Esophagus squamous epithelium (tissue), 5 donors: ENCODE data around the gene RARB. TPM values are rescaled to one million over a fixed set of nuclear protein-coding genes. Genes with fewer than 3 reads are reported as not detected.

Source experiments
- DNase-seq: peaks from one replicate; lab custom pipeline; 2025; lab: John Stamatoyannopoulos, UW
- H3K27ac ChIP-seq, 4 donors: fragments of 200-600 bp; sonication (generic); one replicate each; pipeline ENCODE4 v1.5.1; 2016 to 2019; ENCODE audit warnings: mild to moderate bottlenecking in 1 of 4
- H3K27me3 ChIP-seq, 4 donors: fragments of 200-600 bp; sonication (generic); 1 replicate in 3 of 4; 2 replicates in 1 of 4; pipeline versions ENCODE4 v1.5.1 to v1.6.0; 2017 to 2021; ENCODE audit warnings: antibody characterized with exemption in 1 of 4
- H3K36me3 ChIP-seq, 3 donors: fragments of 200-600 bp; sonication (generic); one replicate each; pipeline ENCODE4 v1.5.1; 2016 to 2019
- H3K4me1 ChIP-seq, 3 donors: fragments of 200-600 bp; sonication (generic); one replicate each; pipeline ENCODE4 v1.5.1; 2017 to 2019
- H3K4me3 ChIP-seq, 4 donors: fragments of 200-600 bp; sonication (generic); 1 replicate in 3 of 4; 2 replicates in 1 of 4; pipeline ENCODE4 v1.5.1; 2016 to 2019; ENCODE audit warnings: mild to moderate bottlenecking in 2 of 4, moderate library complexity in 1 of 4
- H3K9me3 ChIP-seq, 3 donors: fragments of 200-600 bp; sonication (generic); one replicate each; pipeline ENCODE4 v1.5.1; 2016 to 2019
- POLR2A ChIP-seq, 4 donors: fragments of 450-650 bp; IDR thresholded peaks; one replicate each; pipeline ENCODE4 v1.6.1; 2017; ENCODE audit warnings: antibody characterized with exemption in 4 of 4, mild to moderate bottlenecking in 4 of 4, moderate library complexity in 3 of 4
- WGBS, 2 donors: methylation state at CpG; one replicate each; pipeline ENCODE4 v1.1.5; 2018; 5-methylcytosine and 5-hydroxymethylcytosine counted together
- intact Hi-C: fragments of 100-400 bp; cut with DNase I; formaldehyde crosslinking; loops from one replicate; pipeline ENCODE4 v1.15.0; 2022
- total RNA-seq, 4 donors: library from RNA; depleted of rRNA; stranded (reverse); fragments of >200 nt; gene quantifications; one replicate each; pipeline ENCODE4 v1.1.0, GENCODE V29; 2016
- TF ChIP-seq, protein P1 (sequence below), 6 experiments: fragments of 450-650 bp in 4 of 6; fragments of 200-600 bp in 2 of 6; sonication (generic) in 2 of 6; IDR thresholded peaks; one replicate each; pipeline ENCODE4 v1.5.1; 2016 to 2019; ENCODE audit warnings: antibody characterized with exemption in 6 of 6, mild to moderate bottlenecking in 4 of 6, moderate library complexity in 4 of 6
- donor health status: DM: yes; HTN: yes; CAD: no.

The RARB gene
- total RNA-seq, 4 donors from 2014 or later, result 1.9 to 9.0 (median 3.5) TPM

GRCh38 chr3:25563601-25564000 is 135.5 kb downstream of the RARB start:
- no peak for TF ChIP-seq POLR2A (IDR thresholded peaks at IDR 0.05)
- TF ChIP-seq, protein P1, sequence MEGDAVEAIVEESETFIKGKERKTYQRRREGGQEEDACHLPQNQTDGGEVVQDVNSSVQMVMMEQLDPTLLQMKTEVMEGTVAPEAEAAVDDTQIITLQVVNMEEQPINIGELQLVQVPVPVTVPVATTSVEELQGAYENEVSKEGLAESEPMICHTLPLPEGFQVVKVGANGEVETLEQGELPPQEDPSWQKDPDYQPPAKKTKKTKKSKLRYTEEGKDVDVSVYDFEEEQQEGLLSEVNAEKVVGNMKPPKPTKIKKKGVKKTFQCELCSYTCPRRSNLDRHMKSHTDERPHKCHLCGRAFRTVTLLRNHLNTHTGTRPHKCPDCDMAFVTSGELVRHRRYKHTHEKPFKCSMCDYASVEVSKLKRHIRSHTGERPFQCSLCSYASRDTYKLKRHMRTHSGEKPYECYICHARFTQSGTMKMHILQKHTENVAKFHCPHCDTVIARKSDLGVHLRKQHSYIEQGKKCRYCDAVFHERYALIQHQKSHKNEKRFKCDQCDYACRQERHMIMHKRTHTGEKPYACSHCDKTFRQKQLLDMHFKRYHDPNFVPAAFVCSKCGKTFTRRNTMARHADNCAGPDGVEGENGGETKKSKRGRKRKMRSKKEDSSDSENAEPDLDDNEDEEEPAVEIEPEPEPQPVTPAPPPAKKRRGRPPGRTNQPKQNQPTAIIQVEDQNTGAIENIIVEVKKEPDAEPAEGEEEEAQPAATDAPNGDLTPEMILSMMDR (IDR thresholded peaks at IDR 0.05), result no peak
- H3K27me3 ChIP-seq, result no peaks in the 10 kb centered on the region
- H3K9me3 ChIP-seq, result no peaks in the 10 kb centered on the region
- H3K4me3 ChIP-seq, result no peak overlapping the region
- H3K4me1 ChIP-seq, result peaks cover 0 to 6% (median 3%) of the 10 kb centered on the region in 3 donors
- intact Hi-C loops, result no loop called here
- DNase-seq, result no peak
- no peak overlapping the region for H3K27ac ChIP-seq
- H3K36me3 ChIP-seq, result no peaks in the 10 kb centered on the region
- 75 to 87% methylated on average over 1 of the region's 1 CpG for WGBS, 2 donors

- TF ChIP-seq, protein P1 (IDR thresholded peaks at IDR 0.05), result no peak
- TF ChIP-seq POLR2A (IDR thresholded peaks at IDR 0.05), result no peak
- H3K9me3 ChIP-seq, result no peaks in the 10 kb centered on the region
- 90 to 96% methylated on average over 4 of the region's 4 CpGs for WGBS, 2 donors
- intact Hi-C loops, result no loop called here
- no peaks in the 10 kb centered on the region for H3K27me3 ChIP-seq
- H3K4me3 ChIP-seq, result no peak overlapping the region
- H3K36me3 ChIP-seq, result no peaks in the 10 kb centered on the region
- peaks cover 0 to 1% (median 0%) of the 10 kb centered on the region in 3 donors for H3K4me1 ChIP-seq
- DNase-seq, result no peak
- H3K27ac ChIP-seq, result no peak overlapping the region
Measured at GRCh38 chr3:25564075-25564474, 136.0 kb downstream of the RARB start.

DNA sequence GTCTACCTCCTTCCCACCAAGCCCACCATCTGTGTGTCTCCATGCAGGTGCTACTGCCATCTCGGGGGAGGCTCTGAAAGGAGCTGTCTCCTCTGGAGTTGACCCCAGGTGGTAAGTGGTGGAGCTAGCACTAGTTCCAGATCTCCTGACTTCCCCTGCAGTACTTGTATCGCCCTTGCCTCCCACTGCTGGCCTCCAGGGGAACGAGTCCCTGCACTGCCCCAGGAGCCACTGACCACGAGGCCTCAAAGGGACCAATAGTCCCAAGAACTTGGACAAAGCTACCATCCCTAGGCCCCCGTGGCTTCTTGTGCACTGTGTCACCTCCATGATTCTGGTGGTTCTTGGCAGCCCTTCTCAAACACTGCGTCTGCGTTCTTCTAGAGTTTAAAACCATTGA is 137.7 kb downstream of the RARB start:
- H3K9me3 ChIP-seq, result no peaks in the 10 kb centered on the region
- H3K27ac ChIP-seq, result no peak overlapping the region
- intact Hi-C loops, result no loop called here
- no peaks in the 10 kb centered on the region for H3K27me3 ChIP-seq
- no peak overlapping the region for H3K4me3 ChIP-seq
- no peak for DNase-seq
- no peaks in the 10 kb centered on the region for H3K4me1 ChIP-seq
- peaks cover 0 to 16% (median 0%) of the 10 kb centered on the region in 3 donors for H3K36me3 ChIP-seq
- WGBS, 2 donors, result 77 to 100% methylated on average over 3 to 4 of the region's 7 CpGs
- TF ChIP-seq POLR2A (IDR thresholded peaks at IDR 0.05), result no peak
- TF ChIP-seq, protein P1 (IDR thresholded peaks at IDR 0.05), result no peak

DNA sequence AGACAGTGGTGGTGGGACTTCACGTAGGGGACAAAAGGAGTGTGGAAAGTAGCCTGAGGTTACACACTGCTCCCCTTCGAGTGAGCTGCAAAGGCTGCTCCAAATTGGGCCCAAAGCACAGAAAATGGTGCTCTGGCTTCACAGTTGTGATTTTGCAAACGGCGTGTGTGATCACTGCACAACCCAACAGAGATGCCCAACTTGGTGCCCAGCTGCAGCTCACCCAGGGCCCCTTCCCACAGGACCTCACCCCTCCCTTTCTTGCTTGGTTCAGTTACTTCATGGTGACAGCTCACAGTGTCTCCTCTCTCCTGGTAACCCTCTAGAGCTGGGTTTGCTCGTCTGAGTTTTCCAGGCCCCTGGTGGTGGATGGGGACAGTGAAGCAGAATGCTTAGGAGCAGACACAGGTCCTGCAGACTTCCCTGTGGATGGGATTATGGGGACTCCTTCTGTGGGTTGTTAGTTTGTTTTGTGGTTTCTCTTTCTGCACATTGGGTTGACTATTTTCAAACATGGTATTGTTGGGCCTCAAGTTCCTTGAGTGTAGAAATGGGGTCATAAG is 138.4 kb downstream of the RARB start:
- Histone ChIP-seq H3K27ac (no peak overlapping the region), H3K36me3 (peaks cover 0 to 22% (median 0%) of the 10 kb centered on the region in 3 donors), H3K9me3 (no peaks in the 10 kb centered on the region), H3K4me1 (no peaks in the 10 kb centered on the region), H3K4me3 (no peak overlapping the region), H3K27me3 (no peaks in the 10 kb centered on the region)
- DNase-seq, result no peak
- intact Hi-C loops, result no loop called here
- 89 to 94% methylated on average over 4 to 5 of the region's 5 CpGs for WGBS, 2 donors
- no peak for TF ChIP-seq POLR2A (IDR thresholded peaks at IDR 0.05)
- TF ChIP-seq, protein P1 (IDR thresholded peaks at IDR 0.05), result no peak

GRCh38 chr3:25567388-25567787 is 139.3 kb downstream of the RARB start:
- DNase-seq, result no peak
- H3K27me3 ChIP-seq, result no peaks in the 10 kb centered on the region
- intact Hi-C loops, result no loop called here
- H3K27ac ChIP-seq, result no peak overlapping the region
- no peaks in the 10 kb centered on the region for H3K4me1 ChIP-seq
- no peak overlapping the region for H3K4me3 ChIP-seq
- TF ChIP-seq POLR2A (IDR thresholded peaks at IDR 0.05), result no peak
- TF ChIP-seq, protein P1 (IDR thresholded peaks at IDR 0.05), result no peak
- H3K9me3 ChIP-seq, result no peaks in the 10 kb centered on the region
- peaks cover 0 to 29% (median 0%) of the 10 kb centered on the region in 3 donors for H3K36me3 ChIP-seq
- WGBS, 2 donors, result 82 to 92% methylated on average over 10 of the region's 10 CpGs
